ENCODE data around the gene RHOU. TPM values are rescaled to one million over a fixed set of nuclear protein-coding genes. Genes with fewer than 3 reads are reported as not detected.

RHOU gene
- total RNA-seq (2022; extraction: Qiagen RNA extraction; ENCODE audit: low read depth), result 4.8 to 8.9 TPM (median 6.6 TPM) in 5 replicates

DNA sequence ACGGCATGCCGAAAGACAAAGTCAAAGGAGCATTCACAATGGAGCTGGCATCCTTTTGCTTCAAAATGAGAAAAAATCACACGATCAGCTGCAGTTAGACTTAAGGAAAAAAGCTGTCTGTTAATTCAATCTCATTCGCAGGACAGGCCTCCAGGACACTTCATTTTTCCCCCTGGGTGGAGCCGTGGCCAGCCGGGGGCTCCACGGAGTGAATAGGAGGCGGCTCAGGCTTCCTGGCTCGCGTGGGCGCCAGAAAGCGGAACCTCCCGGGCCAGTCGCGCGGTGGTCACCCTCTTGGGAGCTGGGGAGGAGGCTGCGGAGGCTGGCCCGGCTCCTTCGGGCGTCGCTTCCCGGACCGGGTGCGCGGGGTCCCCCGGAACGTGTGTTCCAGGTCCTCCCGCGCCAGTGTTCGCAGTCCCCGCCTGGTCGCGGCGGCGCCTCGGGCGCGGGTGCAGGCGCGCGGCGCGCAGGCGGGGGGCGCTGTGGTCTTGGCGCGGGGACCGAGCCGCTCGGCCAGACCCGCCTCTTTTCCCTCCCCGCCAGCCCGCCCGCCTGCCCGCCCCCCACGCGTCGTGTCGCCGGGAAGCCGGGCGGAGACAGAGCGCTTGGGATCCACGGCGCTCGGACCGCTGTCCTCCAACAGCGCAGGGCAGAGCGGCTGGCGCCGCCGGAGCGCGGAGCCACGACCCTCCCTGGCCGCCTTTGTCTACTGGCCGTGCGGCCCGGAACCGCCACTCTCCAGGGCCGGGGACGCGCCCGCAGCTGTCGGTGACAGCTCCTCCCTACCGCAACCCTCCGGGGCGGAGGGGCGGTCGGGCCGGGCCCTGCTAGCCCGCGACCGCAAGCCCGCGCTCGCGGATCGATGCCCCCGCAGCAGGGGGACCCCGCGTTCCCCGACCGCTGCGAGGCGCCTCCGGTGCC lies at the start of gene RHOU:
Gene RHOU (plus strand): TSS at position 599 of the 921 bp plus-strand sequence. CDS start 264 bp downstream, at position 863.

Other genes starting within 250 kb of the RHOU start
- 67.0 to 87.8 TPM (median 79.6 TPM) in 5 replicates for gene RNF187, start 248.1 kb upstream of the RHOU start, total RNA-seq (2022; extraction: Qiagen RNA extraction; ENCODE audit: low read depth)